Right ventricle myocardium inferior (tissue), 1 donor: ENCODE data around the gene SLC22A5. TPM values are rescaled to one million over a fixed set of nuclear protein-coding genes. Genes with fewer than 3 reads are reported as not detected.

Experiments used
- ATAC-seq: fragments of 200-7000 bp; cut with Tn5 transposase; one replicate; pipeline ENCODE4 v1.9.1; 2020; ENCODE audit warnings: mild to moderate bottlenecking, moderate library complexity
- DNase-seq: peaks from one replicate; pipeline ENCODE4 v3.0.0; 2021; ENCODE audit errors: missing footprints
- intact Hi-C: fragments of 100-400 bp; cut with DNase I; formaldehyde crosslinking; loops from one replicate; pipeline ENCODE4 v1.11.0; 2022
- total RNA-seq: library from RNA; stranded (reverse); fragmentation: NEBNext Ultra II Directional; extraction: Animal tissue kit (Norgen Biotek cat#: 25700); gene quantifications from one replicate; pipeline ENCODE4 v1.2.1, GENCODE V29; 2021
- donor health status: DM: no; HTN: yes; CAD: no; lungs with severe emphysema.

SLC22A5 gene
- total RNA-seq, 1 donor from 2014 or later: 22.3 TPM

DNA sequence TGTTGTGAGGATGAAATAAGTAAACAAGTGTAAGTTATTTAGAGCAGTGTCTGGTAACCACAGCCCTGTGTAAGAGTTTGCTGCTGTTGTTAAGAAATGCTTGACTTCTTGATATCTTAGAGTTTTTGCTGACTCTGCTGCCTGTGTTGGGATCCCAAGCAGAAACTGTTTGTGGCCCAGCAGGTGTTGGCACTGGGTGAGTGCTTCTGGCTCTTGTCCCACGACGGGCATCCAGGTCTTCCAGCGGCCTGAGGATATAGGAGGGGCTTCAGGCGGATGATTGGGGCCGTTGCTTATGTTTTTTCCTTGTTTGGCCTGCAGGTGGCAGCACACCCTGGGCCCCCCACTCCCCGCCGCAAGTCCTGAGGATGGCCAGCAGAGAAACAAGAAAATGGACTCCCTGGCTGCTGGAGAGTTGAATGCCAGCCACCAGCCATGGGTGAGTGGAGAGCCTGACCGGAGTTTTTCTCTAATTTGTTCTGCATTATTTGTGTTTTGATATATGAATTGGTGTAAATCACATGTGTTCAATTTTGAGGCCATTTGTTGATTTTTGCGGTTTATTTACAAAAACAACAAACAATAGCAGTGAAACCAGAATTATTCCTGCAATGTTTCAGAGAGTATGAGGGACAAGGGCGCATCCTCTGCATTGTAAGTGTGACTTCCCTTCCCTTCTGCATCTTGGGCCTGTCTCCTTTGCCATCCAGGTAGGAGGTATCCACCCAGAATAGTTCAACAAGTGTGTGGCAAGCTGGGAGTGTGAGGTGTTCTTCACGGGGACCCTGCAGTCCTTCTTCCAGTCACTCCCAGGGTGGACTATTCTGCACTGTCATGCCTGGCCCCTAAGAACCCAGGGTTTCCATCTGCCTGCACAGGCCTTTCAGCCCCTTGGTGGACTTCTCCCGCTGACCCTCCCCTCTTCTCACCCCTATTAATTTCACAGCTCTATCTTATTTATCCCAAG lies 50.3 kb downstream of the SLC22A5 start:
- intact Hi-C loops: loop anchor here (1.0 kb wide), 1 partner anchor 71 kb away; the partner anchor contains the start of gene IRF1
- DNase-seq (peak; percentile 83), ATAC-seq (peak; percentile 56)

DNA sequence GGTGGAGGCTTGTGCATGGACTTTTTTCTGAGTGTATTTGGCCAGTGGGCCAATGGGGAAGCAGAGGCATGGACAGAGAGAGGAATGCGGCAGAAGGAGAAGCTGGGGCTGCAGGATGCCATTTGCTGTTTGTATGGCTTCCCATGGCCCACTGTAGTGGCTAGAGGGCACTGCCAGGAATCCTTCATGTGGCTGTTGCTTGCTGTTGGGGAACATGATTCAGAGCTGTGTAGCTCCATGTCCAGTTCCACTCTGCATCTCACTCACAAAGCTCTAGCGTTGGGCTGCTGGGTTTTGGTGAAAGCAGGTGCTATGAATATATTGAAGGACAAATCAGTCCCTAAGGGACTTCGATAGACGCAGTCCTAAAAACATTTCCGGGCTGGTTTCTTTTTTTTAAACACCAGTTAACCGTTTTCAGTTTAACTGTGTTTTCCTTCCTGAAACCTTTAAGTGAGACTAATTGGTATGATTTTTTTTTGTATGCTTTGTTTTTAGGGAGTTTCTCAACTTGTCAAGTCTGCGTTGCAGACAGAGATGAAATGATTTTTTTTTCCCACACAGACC lies 51.3 kb downstream of the SLC22A5 start:
- ATAC-seq (no peak), DNase-seq (no peak)
- intact Hi-C loops: loop anchor here (1.0 kb wide), 1 partner anchor 70 kb away; the partner anchor contains the start of gene IRF1

DNA sequence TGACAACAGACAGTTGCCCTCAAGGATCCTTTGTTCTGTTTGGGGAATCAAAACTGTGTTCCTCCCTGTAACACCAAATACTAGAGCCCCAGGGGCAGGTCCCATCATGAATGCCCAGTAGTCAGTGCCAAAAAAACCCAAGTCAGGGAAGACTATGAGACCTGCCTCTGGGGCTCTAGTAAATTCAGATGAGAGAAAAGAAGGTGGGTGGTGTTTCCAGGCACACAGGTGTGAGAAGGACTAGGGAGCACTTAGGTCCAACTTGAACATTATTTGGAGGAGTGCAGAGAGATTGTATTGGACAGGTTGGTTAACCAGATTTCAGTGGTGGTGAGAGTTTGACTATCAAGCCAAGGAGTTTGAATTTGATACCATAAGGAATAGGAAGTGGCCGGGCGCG lies 52.0 kb downstream of the SLC22A5 start:
- ATAC-seq: no peak
- no peak for DNase-seq
- intact Hi-C loops: no loop called here

DNA sequence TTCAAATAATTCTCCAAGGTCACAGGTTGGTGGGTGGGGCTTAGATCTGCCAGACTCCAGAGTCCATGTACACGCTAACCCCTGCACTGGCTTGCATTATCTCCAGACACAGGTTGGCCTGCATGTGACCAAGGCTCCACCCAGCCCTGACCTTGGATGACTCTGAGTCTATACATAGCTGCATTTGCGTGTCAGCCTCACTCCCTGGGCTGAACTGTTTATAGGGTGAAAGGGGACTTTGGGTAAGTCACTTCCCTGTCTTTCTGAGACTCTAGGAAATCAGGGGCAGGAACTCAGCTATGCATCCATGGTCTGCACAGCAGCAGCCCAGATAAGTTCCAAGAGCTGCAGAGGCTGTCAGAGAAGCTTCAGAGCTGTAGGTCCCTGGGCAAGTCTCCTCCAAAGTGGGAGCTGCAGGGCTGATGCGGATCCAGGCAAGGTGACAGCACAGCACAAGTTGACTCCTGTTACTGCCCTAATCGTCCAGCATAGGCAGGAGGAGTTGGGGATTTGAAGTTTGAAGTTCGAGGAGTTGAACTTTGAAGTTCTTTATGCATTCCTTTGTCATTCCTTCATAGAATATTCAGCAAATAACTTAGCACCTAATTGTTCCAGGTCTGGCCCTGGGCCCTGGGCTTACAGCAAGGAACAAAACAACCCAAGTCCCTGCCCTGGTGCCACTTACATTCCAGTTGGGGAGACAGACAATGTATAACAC lies 53.4 kb downstream of the SLC22A5 start:
- DNase-seq (peak; percentile 81), ATAC-seq (peak; percentile 60)
- intact Hi-C loops: no loop called here

GRCh38 chr5:132423438-132423898 lies 54.0 kb downstream of the SLC22A5 start:
- intact Hi-C loops: no loop called here
- ATAC-seq (no peak), DNase-seq (no peak)

DNA sequence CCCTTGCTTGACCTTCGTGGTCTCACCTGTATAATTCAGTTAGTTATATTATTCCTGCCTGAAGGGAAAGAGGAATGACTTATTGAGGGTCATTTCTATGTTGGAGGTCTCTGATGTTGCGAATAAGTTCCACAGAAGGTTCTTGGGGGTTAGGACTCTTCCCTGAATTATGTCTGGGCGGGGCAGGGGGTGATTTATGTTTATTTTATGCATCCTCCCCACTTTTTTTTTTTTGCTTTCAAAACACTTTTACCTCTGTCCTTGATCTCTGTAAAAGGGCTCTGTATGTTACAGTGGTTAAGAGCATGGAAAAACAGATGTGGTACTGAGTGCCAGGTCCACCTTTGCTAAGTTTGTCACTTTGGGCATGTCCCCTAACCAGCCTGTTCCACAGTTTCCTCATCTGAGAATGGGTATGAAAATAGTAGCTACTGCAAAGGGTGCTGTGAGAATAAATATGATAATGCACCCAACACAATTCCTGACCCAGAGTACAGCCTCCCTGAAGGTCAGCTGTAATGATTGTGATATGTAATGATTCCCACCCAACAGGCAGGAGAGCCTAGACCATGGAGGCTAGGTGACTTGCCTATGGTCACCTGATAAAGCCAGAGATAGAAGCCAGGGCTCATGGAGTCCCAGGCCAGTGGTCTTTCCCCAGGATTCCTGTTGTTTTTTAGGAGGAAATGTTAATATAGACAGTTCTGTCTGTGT lies 54.8 kb downstream of the SLC22A5 start:
- DNase-seq (no peak), ATAC-seq (no peak)
- intact Hi-C loops: loop anchor here (2.0 kb wide), 1 partner anchor 14 kb away; no protein-coding TSS in a partner anchor

DNA sequence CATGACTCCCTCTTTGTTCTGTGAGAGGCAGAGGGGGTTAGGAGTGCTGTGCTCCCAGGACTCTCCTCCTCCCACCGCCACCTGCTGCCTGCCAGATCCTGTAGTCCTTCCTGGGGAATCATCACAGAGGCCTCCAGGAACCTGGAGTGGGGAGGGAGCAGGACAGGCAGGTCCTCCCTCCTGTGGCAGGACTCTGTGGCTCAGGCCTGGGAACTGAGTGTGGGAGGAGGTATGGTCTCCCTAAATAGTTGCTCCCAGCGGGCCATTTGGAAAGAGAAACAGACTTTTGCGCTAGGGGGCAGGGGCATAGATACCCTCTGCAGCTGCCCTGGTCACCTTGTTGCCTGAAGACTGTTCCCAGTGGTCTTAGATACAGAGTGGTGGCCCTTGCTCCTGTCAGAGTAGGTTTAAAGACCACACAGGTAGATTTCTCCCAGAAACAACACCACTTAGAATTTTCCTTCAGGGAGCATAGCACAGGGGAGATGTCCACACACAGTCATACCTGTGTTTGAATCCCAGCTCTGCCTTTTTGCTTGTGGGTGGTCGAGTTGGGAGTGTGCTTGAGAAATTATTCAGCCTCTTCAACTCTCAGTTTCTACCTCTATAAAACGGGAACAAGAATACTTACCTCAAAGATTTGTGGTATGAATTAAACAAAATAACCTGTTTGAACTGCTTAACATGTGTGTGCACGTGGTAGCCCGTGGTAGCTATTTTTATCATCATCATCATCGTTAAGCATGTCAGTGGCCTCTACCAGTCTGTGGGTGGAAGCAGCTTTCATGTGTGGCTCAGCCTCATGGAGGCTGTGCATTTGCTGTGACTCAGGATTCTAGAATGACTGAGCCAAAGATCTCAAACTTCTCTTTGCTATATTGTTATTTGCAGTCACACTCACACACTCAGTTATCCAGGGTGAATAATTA lies 55.8 kb downstream of the SLC22A5 start:
- intact Hi-C loops: loop anchor here (2.0 to 5.0 kb wide), 3 partner anchors 14 to 52 kb away; no protein-coding TSS in a partner anchor
- DNase-seq: no peak
- ATAC-seq: no peak

- intact Hi-C loops: loop anchor here (2.0 to 5.0 kb wide), 3 partner anchors 13 to 51 kb away; no protein-coding TSS in a partner anchor
- no peak for ATAC-seq
- DNase-seq: no peak
These were observed 56.5 kb downstream of the SLC22A5 start for GRCh38 chr5:132425975-132426524.

- intact Hi-C loops: loop anchor here (5.0 kb wide), 2 partner anchors 36 to 51 kb away; no protein-coding TSS in a partner anchor
- DNase-seq: peak; percentile 90
- peak; percentile 55 for ATAC-seq
These were observed 57.1 kb downstream of the SLC22A5 start for GRCh38 chr5:132426525-132427138.

DNA sequence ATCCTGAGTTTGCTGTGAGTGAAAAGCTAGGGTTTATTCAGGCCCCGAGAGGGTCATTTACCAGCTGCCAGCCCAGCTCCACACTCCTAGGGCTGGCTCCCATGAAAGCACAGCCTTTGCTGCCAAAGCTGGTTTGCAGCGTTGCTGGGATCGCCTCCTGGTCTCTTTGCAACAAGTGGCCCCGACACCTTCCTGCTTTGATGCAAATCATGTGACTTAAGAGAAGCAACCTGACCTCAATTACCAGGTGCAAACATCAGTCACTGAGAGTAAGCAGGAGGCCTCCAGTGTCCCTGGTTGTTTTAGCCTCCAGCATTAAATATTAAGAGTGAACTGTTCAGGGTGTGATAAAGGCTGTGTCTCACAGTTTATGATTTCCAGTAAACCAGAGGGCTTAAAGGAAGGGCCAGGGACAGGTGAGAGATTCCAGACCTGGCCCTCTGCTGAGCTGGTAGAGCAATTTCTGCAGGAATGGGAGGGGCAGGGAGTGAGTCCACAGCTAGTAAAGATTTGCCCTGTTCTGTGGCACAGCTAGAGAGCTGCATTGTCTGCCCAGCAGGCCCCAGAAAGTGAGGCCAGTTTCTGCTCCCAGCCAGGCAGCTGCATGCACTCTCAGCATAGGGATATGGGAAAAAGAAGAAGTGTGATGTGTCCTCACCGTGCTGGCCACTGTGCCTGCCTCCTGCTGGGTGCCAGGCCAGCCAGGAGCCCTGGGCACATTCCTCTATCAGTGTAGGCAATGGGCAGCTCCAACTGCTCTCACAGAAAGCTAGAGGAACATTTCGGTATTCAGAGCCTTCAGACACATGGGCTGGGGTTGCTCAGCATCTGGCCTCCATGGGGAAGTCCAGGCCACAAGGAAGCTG lies 58.0 kb downstream of the SLC22A5 start:
- ATAC-seq (peak; percentile 52), DNase-seq (peak; percentile 84)
- intact Hi-C loops: loop anchor here (5.0 kb wide), 2 partner anchors 35 to 50 kb away; no protein-coding TSS in a partner anchor

GRCh38 chr5:132428147-132428482 lies 58.6 kb downstream of the SLC22A5 start:
- intact Hi-C loops: loop anchor here (5.0 kb wide), 2 partner anchors 34 to 49 kb away; no protein-coding TSS in a partner anchor
- no peak for ATAC-seq
- DNase-seq: no peak

GRCh38 chr5:132428484-132429462 lies 59.3 kb downstream of the SLC22A5 start:
- DNase-seq: no peak
- ATAC-seq: no peak
- intact Hi-C loops: loop anchor here (5.0 kb wide), 2 partner anchors 34 to 49 kb away; no protein-coding TSS in a partner anchor

- DNase-seq: no peak
- intact Hi-C loops: loop anchor here (5.0 kb wide), 2 partner anchors 33 to 48 kb away; no protein-coding TSS in a partner anchor
- ATAC-seq: no peak
These were observed 60.2 kb downstream of the SLC22A5 start for GRCh38 chr5:132429463-132430440.
